ENCODE data around the gene SHISA9.

The SHISA9 gene

GRCh38 chr16:12942861-12943260 lies 41.5 kb downstream of the SHISA9 start:
- no peak for DNase-seq (ENCODE audit: low read depth in 1 of 2, low spot score in 1 of 2)

GRCh38 chr16:12944300-12944699 lies 42.9 kb downstream of the SHISA9 start:
- DNase-seq (ENCODE audit: low read depth in 1 of 2, low spot score in 1 of 2) = no peak

- no peak for DNase-seq (ENCODE audit: low read depth in 1 of 2, low spot score in 1 of 2)
Observed at GRCh38 chr16:12951392-12951791, 50.0 kb downstream of the SHISA9 start.

- no peak for DNase-seq (ENCODE audit: low read depth in 1 of 2, low spot score in 1 of 2)
Observed at GRCh38 chr16:12951976-12952375, 50.6 kb downstream of the SHISA9 start.

DNA sequence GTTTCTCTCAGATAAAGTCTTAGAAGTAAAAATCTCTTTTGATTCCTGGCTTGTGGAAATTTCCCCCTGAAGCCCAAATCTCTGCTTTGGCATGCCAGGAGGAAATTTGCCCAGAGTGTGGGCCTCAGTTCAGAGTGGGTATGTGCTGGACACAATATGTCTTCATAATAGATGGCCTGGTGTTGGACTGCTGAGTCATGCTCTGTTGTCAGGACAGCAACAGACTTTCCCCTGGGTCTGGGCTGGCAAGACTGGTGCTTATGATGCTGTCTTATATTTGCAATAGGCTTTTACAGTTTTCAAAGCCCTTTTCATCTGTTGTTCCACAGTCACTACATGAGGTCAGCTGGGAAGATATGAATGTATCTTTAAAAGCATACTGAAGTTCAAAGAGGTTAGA lies 57.0 kb downstream of the SHISA9 start:
- DNase-seq (ENCODE audit: low read depth in 1 of 2, low spot score in 1 of 2) = no peak

- no peak for DNase-seq (ENCODE audit: low read depth in 1 of 2, low spot score in 1 of 2)
Observed at GRCh38 chr16:12959072-12959471, 57.7 kb downstream of the SHISA9 start.

GRCh38 chr16:12961626-12962025 lies 60.2 kb downstream of the SHISA9 start:
- no peak for DNase-seq (ENCODE audit: low read depth in 1 of 2, low spot score in 1 of 2)

- DNase-seq (ENCODE audit: low read depth in 1 of 2, low spot score in 1 of 2) = no peak
Observed at GRCh38 chr16:12964461-12964860, 63.1 kb downstream of the SHISA9 start.

DNA sequence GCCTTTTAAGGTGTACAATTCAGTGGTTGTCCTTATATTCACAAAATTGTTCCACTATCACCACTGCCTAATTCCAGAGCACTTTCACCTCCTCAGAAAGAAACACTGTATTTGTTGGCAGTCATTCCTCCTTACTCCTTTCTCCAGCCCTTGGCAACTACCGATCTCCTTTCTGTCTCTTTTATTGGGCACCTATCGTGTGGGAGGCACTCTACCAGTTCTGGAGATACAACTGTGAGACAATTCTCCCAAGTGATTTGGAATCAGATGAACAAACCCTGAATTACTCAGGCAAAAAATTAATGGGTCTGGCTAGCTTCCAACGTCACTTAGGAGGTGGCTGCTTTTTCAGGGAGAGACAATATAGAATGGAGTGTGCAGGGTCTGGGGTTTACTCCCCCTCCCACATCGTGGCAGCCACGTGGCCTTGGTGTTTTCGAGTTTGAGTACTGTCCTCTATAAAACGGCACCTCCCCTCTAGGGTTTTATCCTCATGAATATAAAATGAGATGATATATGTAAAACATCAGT lies 63.9 kb downstream of the SHISA9 start:
- no peak for DNase-seq (ENCODE audit: low read depth in 1 of 2, low spot score in 1 of 2)

DNA sequence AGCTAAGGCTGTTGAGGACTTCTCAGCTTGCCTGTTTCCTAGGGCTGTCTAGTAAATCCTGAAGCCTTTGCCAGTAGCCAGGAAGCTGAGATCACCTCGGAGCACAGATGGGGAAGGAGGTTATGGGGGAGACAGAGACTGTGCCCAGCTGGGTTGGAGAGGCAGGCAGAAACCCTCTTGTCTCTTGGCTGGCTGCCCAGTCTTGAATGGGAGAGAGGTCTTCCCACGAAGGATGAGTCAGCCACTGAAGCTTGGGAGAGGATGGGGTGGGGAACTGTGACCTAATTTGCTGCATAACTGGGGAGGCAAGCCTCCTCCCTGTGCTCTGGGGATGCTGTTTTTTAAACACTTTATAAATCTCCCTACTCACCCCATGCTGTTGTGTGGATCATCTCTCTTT lies 69.8 kb downstream of the SHISA9 start:
- no peak for DNase-seq (ENCODE audit: low read depth in 1 of 2, low spot score in 1 of 2)

GRCh38 chr16:12972246-12972645 lies 70.8 kb downstream of the SHISA9 start:
- no peak for DNase-seq (ENCODE audit: low read depth in 1 of 2, low spot score in 1 of 2)

DNA sequence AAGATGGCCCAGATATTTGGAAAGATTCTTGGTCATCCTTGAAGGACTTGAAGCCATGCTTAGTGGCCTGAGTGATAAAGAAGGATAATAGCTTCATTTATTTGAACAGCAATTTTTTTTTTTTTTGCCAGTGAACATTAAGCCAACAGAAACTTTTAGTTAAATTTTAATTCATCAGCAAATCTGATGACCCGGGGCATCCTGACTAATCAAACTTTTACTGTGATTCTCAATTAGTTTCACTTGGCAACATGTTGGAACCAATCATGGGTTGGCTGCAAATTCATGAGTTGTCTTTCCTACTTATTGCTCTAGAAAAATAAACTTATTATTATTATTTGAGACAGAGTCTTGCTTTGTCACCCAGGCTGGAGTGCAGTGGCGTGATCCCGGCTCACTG lies 74.4 kb downstream of the SHISA9 start:
- DNase-seq (ENCODE audit: low read depth in 1 of 2, low spot score in 1 of 2) = no peak

DNA sequence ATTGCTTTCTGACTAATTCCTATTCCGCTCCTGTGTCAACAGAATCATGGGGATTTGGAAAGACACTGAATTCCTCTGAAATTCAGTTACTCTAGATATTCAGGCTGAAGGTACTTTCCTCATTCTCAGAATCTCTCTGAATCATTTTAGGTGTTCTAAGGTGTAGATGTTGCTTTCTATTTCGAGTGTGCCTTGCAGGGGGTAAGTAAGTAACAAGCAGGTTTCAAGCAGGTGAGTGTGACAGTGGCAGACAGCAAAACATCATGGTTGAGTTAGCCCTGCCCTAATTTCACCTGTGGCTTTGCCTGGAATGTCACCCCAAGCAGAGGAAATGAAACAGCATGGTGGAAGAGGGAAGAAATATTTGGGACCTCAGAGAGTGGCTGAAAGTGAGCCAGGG lies 75.1 kb downstream of the SHISA9 start:
- no peak for DNase-seq (ENCODE audit: low read depth in 1 of 2, low spot score in 1 of 2)

GRCh38 chr16:12976936-12977335 lies 75.5 kb downstream of the SHISA9 start:
- DNase-seq (ENCODE audit: low read depth in 1 of 2, low spot score in 1 of 2) = no peak

DNA sequence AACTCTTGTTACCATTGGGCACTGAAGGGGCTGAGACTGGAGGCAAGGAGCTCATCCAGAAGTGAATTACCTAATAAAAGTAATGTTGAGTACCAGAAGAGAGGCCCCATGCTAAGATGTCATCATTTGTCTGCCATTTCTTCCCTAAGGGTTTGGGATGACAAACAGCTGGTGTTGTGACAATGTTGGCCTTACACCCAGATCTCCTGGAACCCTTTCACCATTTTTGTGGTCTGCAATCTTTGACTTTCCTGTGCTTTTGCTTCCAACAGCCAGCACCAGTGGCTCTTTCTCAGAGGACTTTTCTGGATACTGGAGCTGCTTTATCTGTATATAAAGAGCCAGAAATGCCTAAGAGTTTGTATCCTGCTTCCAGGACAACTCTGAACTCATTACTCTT lies 84.1 kb downstream of the SHISA9 start:
- DNase-seq (ENCODE audit: low read depth in 1 of 2, low spot score in 1 of 2) = no peak

GRCh38 chr16:12988071-12988470 lies 86.7 kb downstream of the SHISA9 start:
- no peak for DNase-seq (ENCODE audit: low read depth in 1 of 2, low spot score in 1 of 2)

- no peak for DNase-seq (ENCODE audit: low read depth in 1 of 2, low spot score in 1 of 2)
Observed at GRCh38 chr16:12992066-12992465, 90.7 kb downstream of the SHISA9 start.

GRCh38 chr16:12994402-12994801 lies 93.0 kb downstream of the SHISA9 start:
- no peak for DNase-seq (ENCODE audit: low read depth in 1 of 2, low spot score in 1 of 2)

DNA sequence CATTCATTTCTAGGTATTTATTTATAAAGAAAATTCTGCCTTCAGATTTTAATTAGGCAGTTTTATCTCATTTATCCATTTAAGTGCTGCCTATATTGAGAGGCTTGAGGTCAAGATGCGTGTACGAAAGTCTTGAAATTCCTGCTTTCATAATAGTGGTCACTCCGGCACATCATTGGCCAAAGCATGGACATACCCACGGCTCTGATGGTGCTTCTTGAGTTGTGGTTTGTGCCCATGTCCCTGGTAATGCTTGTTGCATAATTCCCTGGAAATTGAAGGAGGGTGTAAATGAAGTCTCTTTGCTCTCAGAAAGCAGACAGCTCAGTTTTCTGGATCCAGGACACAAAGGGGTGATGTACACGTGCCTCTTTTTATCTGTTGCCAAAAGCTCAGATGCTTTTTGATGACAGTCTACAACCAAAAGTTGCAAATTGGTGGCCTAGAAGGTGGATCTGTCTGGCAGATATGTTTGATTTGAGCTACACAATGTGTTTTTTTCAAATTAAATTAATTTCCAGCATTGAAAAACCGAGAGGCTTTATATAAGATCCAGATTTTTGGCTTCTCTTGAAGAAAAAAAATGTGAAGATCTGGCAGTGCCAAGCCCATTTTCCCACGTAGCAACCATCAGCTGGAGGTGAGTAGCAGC lies 94.4 kb downstream of the SHISA9 start:
- no peak for DNase-seq (ENCODE audit: low read depth in 1 of 2, low spot score in 1 of 2)

DNA sequence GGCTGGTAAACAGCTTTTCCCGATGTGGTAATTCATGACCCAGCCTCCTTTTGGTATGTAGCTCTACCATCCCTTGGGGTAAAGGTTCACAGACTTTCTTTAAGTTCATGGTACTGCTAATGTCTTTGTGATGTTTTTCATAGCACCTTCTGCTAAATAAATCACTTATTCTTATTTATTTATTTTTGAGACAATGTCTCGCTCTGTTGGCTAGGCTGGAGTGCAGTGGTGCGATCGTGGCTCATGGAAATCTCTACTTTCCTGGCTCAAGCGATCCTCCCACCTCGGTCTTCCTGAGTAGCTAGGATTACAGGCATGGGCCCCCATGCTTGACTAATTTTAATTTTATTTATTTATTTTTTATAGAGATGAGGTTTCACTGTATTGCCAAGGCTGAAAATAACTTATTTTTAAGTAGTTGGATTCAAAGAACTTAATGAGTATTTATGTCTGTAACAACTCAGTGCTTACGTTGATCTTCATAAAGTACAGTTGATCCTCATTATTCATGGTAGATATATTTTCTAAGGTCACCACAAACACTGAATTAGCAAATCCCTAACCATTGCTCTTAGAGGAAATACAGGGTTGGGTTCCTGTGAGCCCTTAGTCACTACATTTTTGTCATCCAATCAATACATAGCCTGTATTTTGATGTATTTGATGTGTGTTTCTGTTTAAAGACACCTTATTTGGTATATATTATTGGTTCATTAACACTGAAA lies 97.1 kb downstream of the SHISA9 start:
- DNase-seq (ENCODE audit: low read depth in 1 of 2, low spot score in 1 of 2) = no peak

- DNase-seq (ENCODE audit: low read depth in 1 of 2, low spot score in 1 of 2) = no peak
Observed at GRCh38 chr16:12999368-12999767, 98.0 kb downstream of the SHISA9 start.

DNA sequence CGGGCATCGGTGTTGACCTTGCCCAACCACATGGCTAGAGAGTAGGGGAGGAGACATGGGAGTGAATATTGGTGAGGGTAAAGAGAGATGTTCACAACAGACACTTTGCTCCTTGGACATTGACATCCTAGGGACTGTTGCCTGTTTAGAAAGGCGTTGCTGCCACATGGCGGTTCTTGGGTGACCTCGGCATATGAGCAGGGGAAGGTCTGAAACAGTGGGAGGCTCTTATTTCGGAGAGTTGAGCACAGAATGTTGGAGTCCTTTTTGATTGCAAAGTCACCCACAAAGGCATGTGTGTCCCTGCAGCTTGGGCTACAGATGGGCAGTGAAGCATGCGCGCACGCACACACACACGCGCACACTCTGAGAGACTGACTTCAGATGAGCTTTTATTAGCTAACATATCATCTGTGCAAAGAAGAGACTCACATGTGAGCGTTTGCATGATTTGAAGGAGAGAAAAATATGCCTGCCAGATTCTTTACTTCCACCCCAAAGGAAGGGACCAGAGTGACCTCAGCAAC lies 104.4 kb downstream of the SHISA9 start:
- no peak for DNase-seq (ENCODE audit: low read depth in 1 of 2, low spot score in 1 of 2)
